ENCODE measurements around the gene SLC36A1.

The SLC36A1 gene

DNA sequence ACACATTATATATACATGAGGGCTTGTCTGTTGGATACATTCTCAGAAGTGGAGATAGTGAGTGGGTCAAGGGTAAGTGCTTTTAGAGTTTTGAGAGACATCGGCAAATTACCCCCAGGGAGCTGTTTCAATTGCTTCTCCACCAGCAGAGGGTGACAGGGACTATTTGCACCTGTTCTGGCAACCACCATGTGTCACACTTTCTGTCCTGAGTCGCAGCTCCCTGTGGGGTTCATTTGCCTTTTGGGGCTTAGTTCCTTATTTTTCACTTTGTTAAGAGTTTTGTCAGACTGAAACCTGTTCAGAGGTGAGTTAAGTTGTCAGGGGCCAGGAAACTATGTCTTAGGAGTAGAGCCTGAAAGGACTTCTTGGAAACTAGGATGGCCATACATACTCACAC lies 20.1 kb upstream of the SLC36A1 start:
- no peak overlapping the region for H3K4me3 ChIP-seq (ENCODE audit: low read length)
- H3K9me2 ChIP-seq (replicated peaks; ENCODE audit: control insufficient read depth, low read length) = no peaks in the 10 kb centered on the region
- TF ChIP-seq, protein P1, sequence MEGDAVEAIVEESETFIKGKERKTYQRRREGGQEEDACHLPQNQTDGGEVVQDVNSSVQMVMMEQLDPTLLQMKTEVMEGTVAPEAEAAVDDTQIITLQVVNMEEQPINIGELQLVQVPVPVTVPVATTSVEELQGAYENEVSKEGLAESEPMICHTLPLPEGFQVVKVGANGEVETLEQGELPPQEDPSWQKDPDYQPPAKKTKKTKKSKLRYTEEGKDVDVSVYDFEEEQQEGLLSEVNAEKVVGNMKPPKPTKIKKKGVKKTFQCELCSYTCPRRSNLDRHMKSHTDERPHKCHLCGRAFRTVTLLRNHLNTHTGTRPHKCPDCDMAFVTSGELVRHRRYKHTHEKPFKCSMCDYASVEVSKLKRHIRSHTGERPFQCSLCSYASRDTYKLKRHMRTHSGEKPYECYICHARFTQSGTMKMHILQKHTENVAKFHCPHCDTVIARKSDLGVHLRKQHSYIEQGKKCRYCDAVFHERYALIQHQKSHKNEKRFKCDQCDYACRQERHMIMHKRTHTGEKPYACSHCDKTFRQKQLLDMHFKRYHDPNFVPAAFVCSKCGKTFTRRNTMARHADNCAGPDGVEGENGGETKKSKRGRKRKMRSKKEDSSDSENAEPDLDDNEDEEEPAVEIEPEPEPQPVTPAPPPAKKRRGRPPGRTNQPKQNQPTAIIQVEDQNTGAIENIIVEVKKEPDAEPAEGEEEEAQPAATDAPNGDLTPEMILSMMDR (IDR thresholded peaks at IDR 0.05; ENCODE audit: low read depth, low read length, poor library complexity, severe bottlenecking) = peak; percentile 35
- TF ChIP-seq EZH2phosphoT487 (IDR thresholded peaks at IDR 0.05; ENCODE audit: borderline replicate concordance, low read length) = no peak
- H3F3A ChIP-seq (ENCODE audit: control insufficient read depth, insufficient read depth) = no peaks in the 10 kb centered on the region
- no peaks in the 10 kb centered on the region for H4K20me1 ChIP-seq (ENCODE audit: control insufficient read depth, insufficient read depth, low read depth, low read length)
- peak overlapping the region; percentile 24; the same call in 1 of the 2 replicates for H3K4me2 ChIP-seq (ENCODE audit: low read length)
- no peaks in the 10 kb centered on the region for H3K9me3 ChIP-seq (ENCODE audit: control insufficient read depth, insufficient read depth, low read length)
- H3K79me2 ChIP-seq (ENCODE audit: control insufficient read depth, low read length) = no peaks in the 10 kb centered on the region
- peaks cover 8% of the 10 kb centered on the region for H3K4me1 ChIP-seq (ENCODE audit: control insufficient read depth, low read length)
- no peak overlapping the region for H3K27ac ChIP-seq (ENCODE audit: low read depth, low read length)
- peaks cover 7% of the 10 kb centered on the region; the same call in 1 of the 2 replicates for H3K27me3 ChIP-seq (ENCODE audit: control insufficient read depth, low read length)
- H3K36me3 ChIP-seq (ENCODE audit: control insufficient read depth, low read length) = no peaks in the 10 kb centered on the region

DNA sequence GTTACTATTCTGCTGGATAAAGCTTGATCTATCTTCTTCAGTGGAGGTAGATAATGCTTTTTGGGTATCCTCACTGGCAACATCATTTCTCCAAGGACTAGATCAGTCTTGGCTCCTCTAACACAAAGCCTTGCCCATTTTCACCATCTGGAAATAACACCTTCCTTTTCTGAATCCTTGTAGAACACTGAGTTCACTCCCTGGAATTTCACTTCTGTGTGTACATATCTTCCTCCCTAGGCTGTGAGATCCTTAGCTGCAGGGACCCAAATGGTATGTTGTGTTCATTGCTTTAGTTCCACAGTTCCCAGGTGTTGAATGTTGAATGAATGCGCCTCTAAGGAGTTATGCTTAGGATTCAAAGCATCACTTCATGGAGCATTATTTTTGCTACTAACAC lies 16.7 kb upstream of the SLC36A1 start:
- H3K9me3 ChIP-seq (ENCODE audit: control insufficient read depth, insufficient read depth, low read length) = no peaks in the 10 kb centered on the region
- H3K4me2 ChIP-seq (ENCODE audit: low read length) = no peak overlapping the region
- H3K79me2 ChIP-seq (ENCODE audit: control insufficient read depth, low read length) = no peaks in the 10 kb centered on the region
- H3K27ac ChIP-seq (ENCODE audit: low read depth, low read length) = no peak overlapping the region
- H3K36me3 ChIP-seq (ENCODE audit: control insufficient read depth, low read length) = no peaks in the 10 kb centered on the region
- TF ChIP-seq, protein P1 (IDR thresholded peaks at IDR 0.05; ENCODE audit: low read depth, low read length, poor library complexity, severe bottlenecking) = no peak
- TF ChIP-seq EZH2phosphoT487 (IDR thresholded peaks at IDR 0.05; ENCODE audit: borderline replicate concordance, low read length) = no peak
- H4K20me1 ChIP-seq (ENCODE audit: control insufficient read depth, insufficient read depth, low read depth, low read length) = no peaks in the 10 kb centered on the region
- no peak overlapping the region for H3K4me3 ChIP-seq (ENCODE audit: low read length)
- no peaks in the 10 kb centered on the region for H3F3A ChIP-seq (ENCODE audit: control insufficient read depth, insufficient read depth)
- H3K27me3 ChIP-seq (ENCODE audit: control insufficient read depth, low read length) = peaks cover 12% of the 10 kb centered on the region
- peaks cover 8% of the 10 kb centered on the region for H3K4me1 ChIP-seq (ENCODE audit: control insufficient read depth, low read length)
- no peaks in the 10 kb centered on the region for H3K9me2 ChIP-seq (replicated peaks; ENCODE audit: control insufficient read depth, low read length)

DNA sequence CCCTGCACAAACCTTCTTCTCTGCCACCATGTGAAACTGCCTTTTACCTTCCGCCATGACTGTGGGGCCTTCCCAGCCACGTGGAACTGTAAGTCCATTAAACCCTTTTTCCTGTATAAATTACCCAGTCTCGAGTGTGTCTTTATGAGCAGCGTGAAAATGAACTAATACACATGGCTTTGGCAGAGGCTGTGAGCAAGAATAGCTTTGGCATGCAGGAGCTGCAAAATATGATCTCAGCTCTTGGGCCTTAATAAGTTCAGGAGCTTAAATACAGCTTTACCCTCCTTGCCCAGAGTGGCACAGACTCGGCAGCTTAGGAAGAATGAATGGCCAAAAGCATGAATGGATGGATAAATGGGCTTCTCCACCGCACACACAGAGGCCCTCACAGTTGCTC lies 15.7 kb upstream of the SLC36A1 start:
- no peak for TF ChIP-seq EZH2phosphoT487 (IDR thresholded peaks at IDR 0.05; ENCODE audit: borderline replicate concordance, low read length)
- TF ChIP-seq, protein P1 (IDR thresholded peaks at IDR 0.05; ENCODE audit: low read depth, low read length, poor library complexity, severe bottlenecking) = no peak
- no peaks in the 10 kb centered on the region for H3K9me2 ChIP-seq (replicated peaks; ENCODE audit: control insufficient read depth, low read length)
- no peaks in the 10 kb centered on the region for H3K36me3 ChIP-seq (ENCODE audit: control insufficient read depth, low read length)
- peaks cover 19% of the 10 kb centered on the region for H3K27me3 ChIP-seq (ENCODE audit: control insufficient read depth, low read length)
- H3F3A ChIP-seq (ENCODE audit: control insufficient read depth, insufficient read depth) = no peaks in the 10 kb centered on the region
- H3K79me2 ChIP-seq (ENCODE audit: control insufficient read depth, low read length) = no peaks in the 10 kb centered on the region
- H3K27ac ChIP-seq (ENCODE audit: low read depth, low read length) = no peak overlapping the region
- peaks cover 8% of the 10 kb centered on the region for H3K4me1 ChIP-seq (ENCODE audit: control insufficient read depth, low read length)
- no peaks in the 10 kb centered on the region for H4K20me1 ChIP-seq (ENCODE audit: control insufficient read depth, insufficient read depth, low read depth, low read length)
- no peak overlapping the region for H3K4me3 ChIP-seq (ENCODE audit: low read length)
- no peak overlapping the region for H3K4me2 ChIP-seq (ENCODE audit: low read length)
- no peaks in the 10 kb centered on the region for H3K9me3 ChIP-seq (ENCODE audit: control insufficient read depth, insufficient read depth, low read length)
